ENCODE results near the gene CRYGS. TPM values are rescaled to one million over a fixed set of nuclear protein-coding genes. Genes with fewer than 3 reads are reported as not detected.
"Not testable (repeated sequence)": the region's sequence is repeated elsewhere in the genome, so short reads cannot be mapped to it uniquely, and the experiment has no call there.

Gene CRYGS
- total RNA-seq: 1.0 TPM

- H3K9me3 ChIP-seq (ENCODE audit: control insufficient read depth in 3 of 3, low read length in 3 of 3): no peaks in the 10 kb centered on the region
- H3K36me3 ChIP-seq (ENCODE audit: control insufficient read depth in 3 of 3, insufficient read depth in 3 of 3, low read length in 3 of 3): peaks cover under 1 to 8% (median 6%) of the 10 kb centered on the region in 3 donors
- no peaks in the 10 kb centered on the region for H3K27me3 ChIP-seq (ENCODE audit: control insufficient read depth in 3 of 3, insufficient read depth in 3 of 3, low read length in 3 of 3)
- H3K27ac ChIP-seq (ENCODE audit: low read depth, low read length): no peak within 1 kb of the TSS
- no peak within 1 kb of the TSS for H3K4me3 ChIP-seq (ENCODE audit: low read length in 3 of 3)
- H3K9ac ChIP-seq (ENCODE audit: low read depth in 1 of 3, low read length in 3 of 3): peak within 1 kb of the TSS in 1 of 3 donors; percentile 7
- H3K4me1 ChIP-seq (ENCODE audit: control insufficient read depth in 3 of 3, insufficient read depth in 3 of 3, low read length in 3 of 3): peaks cover 0 to 5% (median 4%) of the 10 kb centered on the region in 3 donors
Measured at GRCh38 chr3:186544281-186544680, at the start of gene CRYGS. Gene CRYGS, minus strand, starts transcription at chr3:186544380. Its CDS starts 54 bp downstream, at chr3:186544326.

GRCh38 chr3:186593862-186594261, 49.7 kb upstream of the CRYGS start:
- no peaks in the 10 kb centered on the region for H3K9me3 ChIP-seq (ENCODE audit: control insufficient read depth in 3 of 3, low read length in 3 of 3)
- H3K4me3 ChIP-seq (ENCODE audit: low read length in 3 of 3): no peak overlapping the region
- no peaks in the 10 kb centered on the region for H3K36me3 ChIP-seq (ENCODE audit: control insufficient read depth in 3 of 3, insufficient read depth in 3 of 3, low read length in 3 of 3)
- H3K27me3 ChIP-seq (ENCODE audit: control insufficient read depth in 3 of 3, insufficient read depth in 3 of 3, low read length in 3 of 3): no peaks in the 10 kb centered on the region
- H3K9ac ChIP-seq (ENCODE audit: low read depth in 1 of 3, low read length in 3 of 3): no peak overlapping the region
- H3K4me1 ChIP-seq (ENCODE audit: control insufficient read depth in 3 of 3, insufficient read depth in 3 of 3, low read length in 3 of 3): no peaks in the 10 kb centered on the region
- no peak overlapping the region for H3K27ac ChIP-seq (ENCODE audit: low read depth, low read length)

DNA sequence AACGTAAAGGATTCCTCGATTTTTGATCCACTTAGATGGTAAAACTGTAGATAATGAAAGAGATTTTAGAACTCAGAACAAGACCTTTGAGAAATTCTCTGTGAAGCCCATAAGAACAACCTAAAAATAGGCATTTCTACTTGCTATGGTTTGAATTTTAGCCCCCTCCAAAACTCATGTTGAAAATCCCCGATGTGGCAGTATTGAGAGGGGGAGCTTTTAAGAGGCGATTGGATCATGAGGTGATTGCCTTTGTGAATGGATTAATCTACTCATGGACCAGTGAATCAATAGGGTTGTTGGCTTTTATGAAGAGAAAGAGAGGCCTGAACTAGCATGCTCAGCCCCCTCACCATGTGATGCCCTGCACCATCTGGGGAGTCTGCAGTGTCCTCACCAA, 48.5 kb upstream of the CRYGS start:
- Histone ChIP-seq H3K4me3 (ENCODE audit: low read length in 3 of 3) (no peak overlapping the region), H3K9ac (ENCODE audit: low read depth in 1 of 3, low read length in 3 of 3) (no peak overlapping the region), H3K27ac (ENCODE audit: low read depth, low read length) (no peak overlapping the region), H3K36me3 (ENCODE audit: control insufficient read depth in 3 of 3, insufficient read depth in 3 of 3, low read length in 3 of 3) (no peaks in the 10 kb centered on the region), H3K4me1 (ENCODE audit: control insufficient read depth in 3 of 3, insufficient read depth in 3 of 3, low read length in 3 of 3) (no peaks in the 10 kb centered on the region), H3K9me3 (ENCODE audit: control insufficient read depth in 3 of 3, low read length in 3 of 3) (no peaks in the 10 kb centered on the region), H3K27me3 (ENCODE audit: control insufficient read depth in 3 of 3, insufficient read depth in 3 of 3, low read length in 3 of 3) (no peaks in the 10 kb centered on the region)

DNA sequence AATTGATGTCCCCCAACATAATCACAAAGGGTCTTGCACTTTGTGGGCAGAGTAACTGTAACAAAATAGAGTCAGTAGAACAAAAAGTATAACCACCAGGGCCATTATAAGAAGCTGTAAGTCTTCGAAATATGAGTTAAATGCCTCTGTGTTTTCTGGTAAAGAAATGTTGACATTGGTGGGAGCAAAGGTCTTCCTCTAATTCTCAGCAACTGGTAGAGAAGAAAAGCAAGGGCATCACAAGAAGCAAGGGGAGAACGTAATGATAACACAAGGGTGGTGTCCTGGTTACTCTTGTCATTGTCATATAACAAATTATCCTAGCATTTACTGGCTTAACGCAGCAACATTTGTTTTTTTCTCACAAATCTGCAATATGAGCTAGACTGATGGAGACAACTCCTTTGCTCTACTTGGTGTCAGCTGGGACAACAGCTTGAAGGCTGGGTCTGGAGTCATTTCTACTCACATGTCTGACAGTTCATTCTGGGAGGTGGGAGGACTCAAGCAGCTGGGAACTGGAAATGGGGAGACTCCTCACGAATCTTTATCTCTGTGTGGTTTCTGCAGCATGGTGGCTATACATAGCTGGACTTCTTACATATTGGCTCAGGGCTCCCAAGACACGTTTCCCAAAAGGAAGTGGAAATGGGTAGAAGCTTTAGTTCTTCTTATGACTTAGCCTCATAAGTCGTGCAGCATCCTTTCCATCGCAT, 46.6 kb upstream of the CRYGS start:
- Histone ChIP-seq H3K4me3 (ENCODE audit: low read length in 3 of 3) (no peak overlapping the region), H3K4me1 (ENCODE audit: control insufficient read depth in 3 of 3, insufficient read depth in 3 of 3, low read length in 3 of 3) (no peaks in the 10 kb centered on the region), H3K9ac (ENCODE audit: low read depth in 1 of 3, low read length in 3 of 3) (no peak overlapping the region), H3K27ac (ENCODE audit: low read depth, low read length) (no peak overlapping the region), H3K36me3 (ENCODE audit: control insufficient read depth in 3 of 3, insufficient read depth in 3 of 3, low read length in 3 of 3) (peaks cover 0 to 5% (median 2%) of the 10 kb centered on the region in 3 donors), H3K27me3 (ENCODE audit: control insufficient read depth in 3 of 3, insufficient read depth in 3 of 3, low read length in 3 of 3) (no peaks in the 10 kb centered on the region), H3K9me3 (ENCODE audit: control insufficient read depth in 3 of 3, low read length in 3 of 3) (no peaks in the 10 kb centered on the region)

DNA sequence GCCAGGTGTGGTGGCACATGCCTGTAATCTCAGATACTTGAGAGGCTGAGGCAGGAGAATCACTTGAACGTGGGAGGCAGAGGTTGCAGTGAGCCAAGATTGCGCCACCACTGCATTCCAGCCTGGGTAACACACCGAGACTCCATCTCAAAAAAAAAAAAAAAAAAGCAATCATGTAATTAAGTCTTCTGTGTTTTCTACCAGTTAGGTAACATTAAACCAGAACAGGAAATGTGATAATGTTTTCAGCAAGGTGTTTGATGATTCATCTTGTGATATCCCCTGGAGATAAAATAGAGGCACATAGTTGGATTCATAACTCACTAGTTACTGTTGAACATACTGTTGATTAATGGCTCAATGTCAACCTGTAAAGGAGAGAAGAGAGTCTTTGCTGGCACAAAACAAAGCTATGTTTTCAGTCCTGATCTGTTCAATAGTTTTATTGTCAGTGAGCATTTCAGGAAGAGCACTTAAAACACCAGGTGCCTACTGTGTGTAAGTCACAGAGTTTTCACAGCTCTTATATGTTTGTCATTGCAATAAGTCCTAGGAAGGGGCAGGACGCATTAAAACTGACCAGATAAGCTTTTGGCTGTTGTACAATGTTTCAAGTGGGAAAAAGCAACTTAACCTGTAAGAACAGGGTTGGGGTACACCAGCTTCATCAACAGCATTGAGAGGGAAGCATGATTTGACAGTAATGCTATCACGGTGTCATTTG, 45.8 kb upstream of the CRYGS start:
- Histone ChIP-seq H3K4me1 (ENCODE audit: control insufficient read depth in 3 of 3, insufficient read depth in 3 of 3, low read length in 3 of 3) (no peaks in the 10 kb centered on the region), H3K9me3 (ENCODE audit: control insufficient read depth in 3 of 3, low read length in 3 of 3) (no peaks in the 10 kb centered on the region), H3K4me3 (ENCODE audit: low read length in 3 of 3) (no peak overlapping the region), H3K9ac (ENCODE audit: low read depth in 1 of 3, low read length in 3 of 3) (no peak overlapping the region), H3K27me3 (ENCODE audit: control insufficient read depth in 3 of 3, insufficient read depth in 3 of 3, low read length in 3 of 3) (no peaks in the 10 kb centered on the region), H3K36me3 (ENCODE audit: control insufficient read depth in 3 of 3, insufficient read depth in 3 of 3, low read length in 3 of 3) (peaks cover under 1 to 11% (median 2%) of the 10 kb centered on the region in 3 donors), H3K27ac (ENCODE audit: low read depth, low read length) (no peak overlapping the region)

DNA sequence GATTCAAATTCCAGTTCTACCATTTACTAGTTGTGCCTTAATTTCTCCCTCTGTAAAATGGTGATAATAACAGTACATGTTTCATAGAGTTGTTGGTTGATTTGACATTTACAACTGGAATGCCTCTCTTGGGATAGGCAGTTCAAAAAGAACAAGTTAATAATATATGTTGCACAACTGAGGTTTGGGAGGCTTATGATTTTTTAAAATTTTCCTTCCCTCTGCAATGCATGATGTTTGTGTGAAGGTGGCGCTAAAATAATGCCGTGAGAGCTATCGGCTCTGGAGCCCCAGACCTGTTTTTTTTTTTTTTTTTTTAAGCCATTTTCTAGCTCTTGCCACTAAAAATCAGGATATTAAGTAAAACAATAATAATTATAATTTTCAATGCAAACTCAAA, 44.9 kb upstream of the CRYGS start:
- Histone ChIP-seq H3K4me1 (ENCODE audit: control insufficient read depth in 3 of 3, insufficient read depth in 3 of 3, low read length in 3 of 3) (no peaks in the 10 kb centered on the region), H3K27me3 (ENCODE audit: control insufficient read depth in 3 of 3, insufficient read depth in 3 of 3, low read length in 3 of 3) (no peaks in the 10 kb centered on the region), H3K27ac (ENCODE audit: low read depth, low read length) (no peak overlapping the region), H3K9me3 (ENCODE audit: control insufficient read depth in 3 of 3, low read length in 3 of 3) (no peaks in the 10 kb centered on the region), H3K36me3 (ENCODE audit: control insufficient read depth in 3 of 3, insufficient read depth in 3 of 3, low read length in 3 of 3) (peaks cover 2 to 20% (median 10%) of the 10 kb centered on the region in 3 donors), H3K9ac (ENCODE audit: low read depth in 1 of 3, low read length in 3 of 3) (no peak overlapping the region), H3K4me3 (ENCODE audit: low read length in 3 of 3) (no peak overlapping the region)

GRCh38 chr3:186588632-186589031, 44.5 kb upstream of the CRYGS start:
- no peaks in the 10 kb centered on the region for H3K27me3 ChIP-seq (ENCODE audit: control insufficient read depth in 3 of 3, insufficient read depth in 3 of 3, low read length in 3 of 3)
- H3K4me1 ChIP-seq (ENCODE audit: control insufficient read depth in 3 of 3, insufficient read depth in 3 of 3, low read length in 3 of 3): no peaks in the 10 kb centered on the region
- no peak overlapping the region for H3K27ac ChIP-seq (ENCODE audit: low read depth, low read length)
- peaks cover 6 to 25% (median 15%) of the 10 kb centered on the region in 3 donors for H3K36me3 ChIP-seq (ENCODE audit: control insufficient read depth in 3 of 3, insufficient read depth in 3 of 3, low read length in 3 of 3)
- H3K9me3 ChIP-seq (ENCODE audit: control insufficient read depth in 3 of 3, low read length in 3 of 3): no peaks in the 10 kb centered on the region
- H3K9ac ChIP-seq (ENCODE audit: low read depth in 1 of 3, low read length in 3 of 3): no peak overlapping the region
- H3K4me3 ChIP-seq (ENCODE audit: low read length in 3 of 3): no peak overlapping the region

DNA sequence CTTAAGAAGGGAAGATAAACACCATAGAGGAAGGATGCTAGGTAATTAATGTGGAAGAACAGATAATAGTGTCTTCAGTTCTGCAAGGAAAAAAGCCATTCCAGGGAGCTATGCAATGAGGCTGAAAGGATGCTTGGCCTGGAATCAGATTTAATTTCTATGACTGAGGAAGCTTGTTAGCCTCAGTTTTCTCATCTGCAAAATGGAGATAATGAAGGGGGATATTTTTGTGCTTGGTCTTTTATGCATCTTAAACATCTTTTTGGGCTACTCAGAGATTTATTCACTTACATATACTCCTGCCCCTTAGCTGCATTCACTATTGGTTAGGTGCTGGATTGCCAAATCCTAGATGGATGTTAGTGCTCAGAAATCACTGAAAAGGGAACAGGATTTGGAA, 43.0 kb upstream of the CRYGS start:
- H3K9me3 ChIP-seq (ENCODE audit: control insufficient read depth in 3 of 3, low read length in 3 of 3): no peaks in the 10 kb centered on the region
- no peaks in the 10 kb centered on the region for H3K4me1 ChIP-seq (ENCODE audit: control insufficient read depth in 3 of 3, insufficient read depth in 3 of 3, low read length in 3 of 3)
- H3K9ac ChIP-seq (ENCODE audit: low read depth in 1 of 3, low read length in 3 of 3): no peak overlapping the region
- H3K27me3 ChIP-seq (ENCODE audit: control insufficient read depth in 3 of 3, insufficient read depth in 3 of 3, low read length in 3 of 3): no peaks in the 10 kb centered on the region
- no peak overlapping the region for H3K4me3 ChIP-seq (ENCODE audit: low read length in 3 of 3)
- H3K27ac ChIP-seq (ENCODE audit: low read depth, low read length): no peak overlapping the region
- H3K36me3 ChIP-seq (ENCODE audit: control insufficient read depth in 3 of 3, insufficient read depth in 3 of 3, low read length in 3 of 3): peaks cover 17 to 38% (median 29%) of the 10 kb centered on the region in 3 donors

GRCh38 chr3:186586245-186586644, 42.1 kb upstream of the CRYGS start:
- not testable (repeated sequence) for H3K9me3 ChIP-seq (ENCODE audit: control insufficient read depth in 3 of 3, low read length in 3 of 3); H3K9ac ChIP-seq (ENCODE audit: low read depth in 1 of 3, low read length in 3 of 3); H3K4me3 ChIP-seq (ENCODE audit: low read length in 3 of 3); H3K27me3 ChIP-seq (ENCODE audit: control insufficient read depth in 3 of 3, insufficient read depth in 3 of 3, low read length in 3 of 3); H3K4me1 ChIP-seq (ENCODE audit: control insufficient read depth in 3 of 3, insufficient read depth in 3 of 3, low read length in 3 of 3); H3K27ac ChIP-seq (ENCODE audit: low read depth, low read length)
- H3K36me3 ChIP-seq (ENCODE audit: control insufficient read depth in 3 of 3, insufficient read depth in 3 of 3, low read length in 3 of 3): peaks cover 19 to 47% (median 39%) of the 10 kb centered on the region in 3 donors

GRCh38 chr3:186583831-186584230, 39.7 kb upstream of the CRYGS start:
- H3K9ac ChIP-seq (ENCODE audit: low read depth in 1 of 3, low read length in 3 of 3): no peak overlapping the region
- H3K27ac ChIP-seq (ENCODE audit: low read depth, low read length): no peak overlapping the region
- no peaks in the 10 kb centered on the region for H3K27me3 ChIP-seq (ENCODE audit: control insufficient read depth in 3 of 3, insufficient read depth in 3 of 3, low read length in 3 of 3)
- no peaks in the 10 kb centered on the region for H3K4me1 ChIP-seq (ENCODE audit: control insufficient read depth in 3 of 3, insufficient read depth in 3 of 3, low read length in 3 of 3)
- H3K36me3 ChIP-seq (ENCODE audit: control insufficient read depth in 3 of 3, insufficient read depth in 3 of 3, low read length in 3 of 3): peaks cover 30 to 57% (median 56%) of the 10 kb centered on the region in 3 donors
- no peak overlapping the region for H3K4me3 ChIP-seq (ENCODE audit: low read length in 3 of 3)
- no peaks in the 10 kb centered on the region for H3K9me3 ChIP-seq (ENCODE audit: control insufficient read depth in 3 of 3, low read length in 3 of 3)
